Measurements from ENCODE around the gene EFNA1. TPM values are rescaled to one million over a fixed set of nuclear protein-coding genes. Genes with fewer than 3 reads are reported as not detected.
A peak's percentile ranks its signal among the peaks of the same experiment; 100 is the strongest.

EFNA1 gene
- 0.24 TPM in 1 of 2 replicates, not detected in the other for total RNA-seq

GRCh38 chr1:155127105-155127966 lies at the start of gene EFNA1:
Gene EFNA1 (plus strand): TSS chr1:155127876. CDS start chr1:155127978, 102 bp downstream.
- peaks cover 27% of the 10 kb centered on the region for H3K4me1 Mint-ChIP-seq
- DNase-seq = peak; percentile 87
- H3K9me3 Mint-ChIP-seq = no peaks in the 10 kb centered on the region
- intact Hi-C loops (cut with micrococcal nuclease) = loop anchor here (1.0 to 5.0 kb wide), 4 partner anchors 8 to 47 kb away; partner anchors contain the start of gene SLC50A1
- H3K27ac Mint-ChIP-seq = no peak within 1 kb of the TSS
- peak within 1 kb of the TSS; percentile 84 for H3K4me3 Mint-ChIP-seq
- no peaks in the 10 kb centered on the region for H3K36me3 Mint-ChIP-seq (ENCODE audit: low read depth)
- peaks cover 56% of the 10 kb centered on the region for H3K27me3 Mint-ChIP-seq

- no peaks in the 10 kb centered on the region for H3K36me3 Mint-ChIP-seq (ENCODE audit: low read depth)
- no peaks in the 10 kb centered on the region for H3K9me3 Mint-ChIP-seq
- no peak within 1 kb of the TSS for H3K27ac Mint-ChIP-seq
- peaks cover 36% of the 10 kb centered on the region for H3K27me3 Mint-ChIP-seq
- intact Hi-C loops (cut with micrococcal nuclease) = no loop called here
- H3K4me1 Mint-ChIP-seq = peaks cover 44% of the 10 kb centered on the region
- peak; percentile 92 for DNase-seq
- peak within 1 kb of the TSS; percentile 80 for H3K4me3 Mint-ChIP-seq
These were observed 49.0 kb upstream of the EFNA1 start, which contains the start of gene EFNA3 for GRCh38 chr1:155078469-155079209. Gene EFNA3 (plus strand): TSS chr1:155078837. CDS start chr1:155078942, 105 bp downstream.

- intact Hi-C loops (cut with micrococcal nuclease) = no loop called here
- Mint-ChIP-seq H3K4me3 (peak overlapping the region; percentile 80), H3K27me3 (peaks cover 41% of the 10 kb centered on the region), H3K36me3 (ENCODE audit: low read depth) (no peaks in the 10 kb centered on the region), H3K4me1 (peaks cover 45% of the 10 kb centered on the region), H3K27ac (no peak overlapping the region), H3K9me3 (no peaks in the 10 kb centered on the region)
- DNase-seq = no peak
These were observed 48.5 kb upstream of the EFNA1 start for GRCh38 chr1:155079210-155079486.

GRCh38 chr1:155079487-155080311 lies 48.0 kb upstream of the EFNA1 start:
- intact Hi-C loops (cut with micrococcal nuclease) = loop anchor here (2.0 kb wide), 1 partner anchor 47 kb away; the partner anchor contains the start of gene EFNA1
- Mint-ChIP-seq H3K36me3 (ENCODE audit: low read depth) (no peaks in the 10 kb centered on the region), H3K4me1 (peaks cover 47% of the 10 kb centered on the region), H3K9me3 (no peaks in the 10 kb centered on the region), H3K27me3 (peaks cover 41% of the 10 kb centered on the region), H3K27ac (no peak overlapping the region), H3K4me3 (peak overlapping the region; percentile 80)
- peak; percentile 75 for DNase-seq

GRCh38 chr1:155080312-155081228 lies 47.1 kb upstream of the EFNA1 start:
- DNase-seq = peak; percentile 83
- peak overlapping the region; percentile 72 for H3K4me3 Mint-ChIP-seq

GRCh38 chr1:155081472-155082300 lies 46.0 kb upstream of the EFNA1 start:
- peak; percentile 81 for DNase-seq
- Mint-ChIP-seq H3K27ac (peak overlapping the region; percentile 5), H3K36me3 (ENCODE audit: low read depth) (no peaks in the 10 kb centered on the region), H3K9me3 (no peaks in the 10 kb centered on the region), H3K27me3 (peaks cover 41% of the 10 kb centered on the region), H3K4me1 (peaks cover 46% of the 10 kb centered on the region), H3K4me3 (peak overlapping the region; percentile 72)
- intact Hi-C loops (cut with micrococcal nuclease) = loop anchor here (2.0 kb wide), 1 partner anchor 45 kb away; the partner anchor contains the start of gene EFNA1

More at GRCh38 chr1:155080312-155081228, 47.1 kb upstream of the EFNA1 start:
- Mint-ChIP-seq H3K9me3 (no peaks in the 10 kb centered on the region), H3K36me3 (ENCODE audit: low read depth) (no peaks in the 10 kb centered on the region), H3K27ac (no peak overlapping the region), H3K4me1 (peaks cover 48% of the 10 kb centered on the region), H3K27me3 (peaks cover 41% of the 10 kb centered on the region)
- intact Hi-C loops (cut with micrococcal nuclease) = loop anchor here (2.0 kb wide), 1 partner anchor 46 kb away; the partner anchor contains the start of gene EFNA1

- Mint-ChIP-seq H3K4me3 (peak overlapping the region; percentile 75), H3K4me1 (peaks cover 49% of the 10 kb centered on the region), H3K27ac (peak overlapping the region; percentile 37), H3K36me3 (ENCODE audit: low read depth) (no peaks in the 10 kb centered on the region), H3K27me3 (peaks cover 41% of the 10 kb centered on the region), H3K9me3 (no peaks in the 10 kb centered on the region)
- intact Hi-C loops (cut with micrococcal nuclease) = no loop called here
- DNase-seq = peak; percentile 78
These were observed 45.2 kb upstream of the EFNA1 start for GRCh38 chr1:155082301-155083051.

- Mint-ChIP-seq H3K36me3 (ENCODE audit: low read depth) (no peaks in the 10 kb centered on the region), H3K4me1 (peaks cover 44% of the 10 kb centered on the region), H3K9me3 (no peaks in the 10 kb centered on the region), H3K4me3 (peak overlapping the region; percentile 75), H3K27ac (no peak overlapping the region), H3K27me3 (peaks cover 36% of the 10 kb centered on the region)
- intact Hi-C loops (cut with micrococcal nuclease) = no loop called here
- DNase-seq = no peak
These were observed 44.6 kb upstream of the EFNA1 start for GRCh38 chr1:155083052-155083541.

- peaks cover 44% of the 10 kb centered on the region for H3K4me1 Mint-ChIP-seq
- DNase-seq = no peak
- peak overlapping the region; percentile 93 for H3K27ac Mint-ChIP-seq
- H3K27me3 Mint-ChIP-seq = peaks cover 36% of the 10 kb centered on the region
- peak overlapping the region; percentile 92 for H3K4me3 Mint-ChIP-seq
- no peaks in the 10 kb centered on the region for H3K36me3 Mint-ChIP-seq (ENCODE audit: low read depth)
- H3K9me3 Mint-ChIP-seq = no peaks in the 10 kb centered on the region
- intact Hi-C loops (cut with micrococcal nuclease) = loop anchor here (1.0 to 2.0 kb wide), 7 partner anchors 21 to 89 kb away; partner anchors contain the start of genes ADAM15, EFNA4, KRTCAP2 and SLC50A1
These were observed 43.6 kb upstream of the EFNA1 start for GRCh38 chr1:155083865-155084721.

- H3K27ac Mint-ChIP-seq = peak overlapping the region; percentile 93
- no peaks in the 10 kb centered on the region for H3K36me3 Mint-ChIP-seq (ENCODE audit: low read depth)
- intact Hi-C loops (cut with micrococcal nuclease) = loop anchor here (1.0 to 2.0 kb wide), 8 partner anchors 22 to 526 kb away; partner anchors contain the start of genes ADAM15, EFNA4, KRTCAP2 and SLC50A1
These were observed 42.8 kb upstream of the EFNA1 start for GRCh38 chr1:155084722-155085503.

More at GRCh38 chr1:155084722-155085503, 42.8 kb upstream of the EFNA1 start:
- Mint-ChIP-seq H3K9me3 (no peaks in the 10 kb centered on the region), H3K4me3 (peak overlapping the region; percentile 92), H3K4me1 (peaks cover 36% of the 10 kb centered on the region), H3K27me3 (peaks cover 28% of the 10 kb centered on the region)
- DNase-seq = peak; percentile 98

Data from activated CD4-positive, alpha-beta T cell treated with anti-CD3 and anti-CD28 coated beads, Interleukin-2, amount 10 ng/mL, durations not matched to agents 24 days and 14 days (primary cell).